Measurements from ENCODE around the gene CD7. TPM values are rescaled to one million over a fixed set of nuclear protein-coding genes. Genes with fewer than 3 reads are reported as not detected.

CD7 gene
- polyA plus RNA-seq, result not detected in 2 replicates

GRCh38 chr17:82317394-82318168 is at the start of gene CD7:
Gene CD7, minus strand, starts transcription at chr17:82317608. Its CDS starts 113 bp downstream, at chr17:82317495.

GRCh38 chr17:82358465-82359350 is 41.3 kb upstream of the CD7 start, which contains the start of gene TEX19:
Gene TEX19, plus strand, starts transcription at chr17:82359247. Its CDS starts 2,904 bp downstream, at chr17:82362151.

GRCh38 chr17:82333279-82334171 is 16.1 kb upstream of the CD7 start, which contains the start of gene SECTM1:
Gene SECTM1, minus strand, starts transcription at chr17:82333766. Its CDS starts 6,526 bp downstream, at chr17:82327240.

GRCh38 chr17:82273327-82274133 is 43.9 kb downstream of the CD7 start, which contains the start of gene CSNK1D:
Gene CSNK1D, minus strand, starts transcription at chr17:82273700. Its CDS starts 319 bp downstream, at chr17:82273381.

Other genes starting within 250 kb of the CD7 start
- 0.54 and 0.66 TPM in 2 replicates for gene FASN, start 219.4 kb downstream of the CD7 start, polyA plus RNA-seq
- gene CCDC57, start 104.8 kb downstream of the CD7 start, polyA plus RNA-seq, result 2.7 and 4.0 TPM in 2 replicates
- 0.31 TPM in 1 of 2 replicates, not detected in the other for gene SLC16A3, start 88.6 kb downstream of the CD7 start, polyA plus RNA-seq
- gene CSNK1D, start 43.9 kb downstream of the CD7 start, polyA plus RNA-seq, result 12.2 and 17.3 TPM in 2 replicates
- not detected in 2 replicates for gene SECTM1, start 16.2 kb upstream of the CD7 start, polyA plus RNA-seq
- gene TEX19, start 41.6 kb upstream of the CD7 start, polyA plus RNA-seq, result not detected in 2 replicates
- not detected in 2 replicates for gene UTS2R, start 54.2 kb upstream of the CD7 start, polyA plus RNA-seq
- gene HEXD, start 100.7 kb upstream of the CD7 start, polyA plus RNA-seq, result 2.0 and 3.7 TPM in 2 replicates
- 0.36 and 7.6 TPM in 2 replicates for gene OGFOD3, start 101.0 kb upstream of the CD7 start, polyA plus RNA-seq
- gene CYBC1, start 133.1 kb upstream of the CD7 start, polyA plus RNA-seq, result 4.6 and 7.0 TPM in 2 replicates
- 42.2 and 47.7 TPM in 2 replicates for gene NARF, start 141.1 kb upstream of the CD7 start, polyA plus RNA-seq
- gene FOXK2, start 202.1 kb upstream of the CD7 start, polyA plus RNA-seq, result 13.8 and 15.0 TPM in 2 replicates

Data from Purkinje cell (primary cell).